Endothelial cell of umbilical vein (primary cell): ENCODE results near the gene ABTB2.

Experiments used
- JUN ChIP-seq: IDR thresholded peaks from 2 replicates; pipeline ENCODE4 v1.6.1; 2011; ENCODE audit warnings: borderline replicate concordance, low read depth; ENCODE audit not compliant: insufficient read length, insufficient read depth
- TF ChIP-seq, protein P1 (sequence below), 2 donors: IDR thresholded peaks; 1 replicate in 1 of 2; 2 replicates in 1 of 2; pipeline ENCODE4 v1.5.1; 2011; ENCODE audit warnings: low read length in 2 of 2, mild to moderate bottlenecking in 2 of 2, moderate library complexity in 2 of 2, control low read depth in 1 of 2, inconsistent platforms in 1 of 2, low read depth in 1 of 2; ENCODE audit not compliant: insufficient read depth in 1 of 2; ENCODE audit errors: extremely low read depth in 1 of 2

DNA sequence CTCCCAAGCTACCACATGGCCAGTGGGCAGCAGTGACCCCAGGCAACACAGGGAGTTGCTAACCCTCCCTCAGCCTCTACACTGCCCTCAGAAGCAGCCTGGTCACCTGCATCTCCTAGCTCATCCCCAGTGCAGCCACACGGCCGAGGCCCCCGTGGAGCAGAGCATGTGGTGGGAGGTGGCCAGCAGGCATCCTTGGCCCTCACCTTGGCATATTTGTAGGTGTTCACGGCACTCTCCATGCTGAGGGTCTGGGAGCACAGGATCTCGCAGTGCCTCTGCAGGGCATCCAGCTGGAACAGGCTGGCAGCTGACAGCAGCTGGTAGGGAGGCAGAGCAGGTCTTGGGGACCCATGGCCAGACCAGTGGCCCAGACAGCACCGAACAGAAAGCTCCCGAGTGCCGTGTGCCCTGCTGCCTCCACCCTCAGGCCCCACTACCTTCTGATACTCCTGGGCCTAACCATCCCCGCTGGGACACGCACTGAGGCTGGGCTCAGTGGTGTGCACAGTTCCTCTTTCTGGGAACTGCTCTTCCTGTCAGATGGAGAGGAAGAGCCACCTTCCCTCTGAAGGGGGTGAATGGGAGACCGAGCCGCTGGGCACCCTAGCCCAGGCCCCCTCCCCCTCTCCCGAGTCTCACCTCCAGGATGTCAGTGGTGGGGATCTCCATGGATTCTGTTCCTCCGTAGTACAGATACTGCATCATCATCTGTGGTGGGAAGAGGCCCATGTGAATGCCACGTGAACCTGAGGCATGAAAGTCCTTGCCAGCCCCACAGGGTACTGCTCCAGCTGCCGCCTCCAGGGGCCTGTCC, 203.5 kb downstream of the ABTB2 start:
- TF ChIP-seq JUN = no peak
- TF ChIP-seq, protein P1, sequence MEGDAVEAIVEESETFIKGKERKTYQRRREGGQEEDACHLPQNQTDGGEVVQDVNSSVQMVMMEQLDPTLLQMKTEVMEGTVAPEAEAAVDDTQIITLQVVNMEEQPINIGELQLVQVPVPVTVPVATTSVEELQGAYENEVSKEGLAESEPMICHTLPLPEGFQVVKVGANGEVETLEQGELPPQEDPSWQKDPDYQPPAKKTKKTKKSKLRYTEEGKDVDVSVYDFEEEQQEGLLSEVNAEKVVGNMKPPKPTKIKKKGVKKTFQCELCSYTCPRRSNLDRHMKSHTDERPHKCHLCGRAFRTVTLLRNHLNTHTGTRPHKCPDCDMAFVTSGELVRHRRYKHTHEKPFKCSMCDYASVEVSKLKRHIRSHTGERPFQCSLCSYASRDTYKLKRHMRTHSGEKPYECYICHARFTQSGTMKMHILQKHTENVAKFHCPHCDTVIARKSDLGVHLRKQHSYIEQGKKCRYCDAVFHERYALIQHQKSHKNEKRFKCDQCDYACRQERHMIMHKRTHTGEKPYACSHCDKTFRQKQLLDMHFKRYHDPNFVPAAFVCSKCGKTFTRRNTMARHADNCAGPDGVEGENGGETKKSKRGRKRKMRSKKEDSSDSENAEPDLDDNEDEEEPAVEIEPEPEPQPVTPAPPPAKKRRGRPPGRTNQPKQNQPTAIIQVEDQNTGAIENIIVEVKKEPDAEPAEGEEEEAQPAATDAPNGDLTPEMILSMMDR (IDR thresholded peaks at IDR 0.05; ENCODE audit: extremely low read depth in 1 of 2, insufficient read depth in 1 of 2, low read depth in 1 of 2, low read length in 2 of 2) = no peak
